MM.1S (cell line): ENCODE results near the gene LDLRAD4.

Source experiments
- EZH2phosphoT487 ChIP-seq: fragments of 300-600 bp; sonication (generic); IDR thresholded peaks from 2 replicates; pipeline ENCODE4 v1.6.1; 2018; ENCODE audit warnings: antibody characterized with exemption, low read length
- TF ChIP-seq, protein P1 (sequence below): fragments of 300-600 bp; sonication (generic); IDR thresholded peaks from 2 replicates; pipeline ENCODE4 v1.5.1; 2016; ENCODE audit warnings: antibody characterized with exemption, low read length, mixed read lengths

DNA sequence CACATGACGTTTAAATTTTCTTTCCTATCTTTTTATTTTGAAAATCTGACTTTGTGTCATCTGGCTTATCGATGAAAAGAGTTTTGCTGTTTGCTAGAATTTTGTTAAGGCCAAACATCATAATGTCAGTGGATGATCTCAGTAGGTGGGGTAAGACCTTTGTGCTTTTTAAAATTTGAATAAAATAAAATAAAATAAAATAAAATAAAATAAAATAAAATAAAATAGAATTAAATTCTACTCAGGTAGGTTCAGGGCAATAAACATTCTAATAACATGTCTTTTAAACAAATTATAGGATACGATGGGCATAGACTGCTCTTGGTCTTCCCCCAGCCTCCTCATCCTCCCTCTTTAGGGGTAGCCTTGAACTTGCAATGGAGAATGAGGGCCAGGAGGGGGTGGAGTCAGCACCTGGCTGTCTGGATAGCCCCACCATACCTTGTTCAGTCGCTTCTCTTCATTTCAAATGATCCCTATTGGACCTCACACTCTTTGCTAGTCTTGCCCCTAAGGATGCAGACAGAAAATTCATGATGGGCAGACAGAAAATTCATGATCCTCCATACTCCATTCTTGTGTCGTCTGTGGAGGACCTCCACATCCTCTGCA, 8.1 kb downstream of the LDLRAD4 start:
- TF ChIP-seq, protein P1, sequence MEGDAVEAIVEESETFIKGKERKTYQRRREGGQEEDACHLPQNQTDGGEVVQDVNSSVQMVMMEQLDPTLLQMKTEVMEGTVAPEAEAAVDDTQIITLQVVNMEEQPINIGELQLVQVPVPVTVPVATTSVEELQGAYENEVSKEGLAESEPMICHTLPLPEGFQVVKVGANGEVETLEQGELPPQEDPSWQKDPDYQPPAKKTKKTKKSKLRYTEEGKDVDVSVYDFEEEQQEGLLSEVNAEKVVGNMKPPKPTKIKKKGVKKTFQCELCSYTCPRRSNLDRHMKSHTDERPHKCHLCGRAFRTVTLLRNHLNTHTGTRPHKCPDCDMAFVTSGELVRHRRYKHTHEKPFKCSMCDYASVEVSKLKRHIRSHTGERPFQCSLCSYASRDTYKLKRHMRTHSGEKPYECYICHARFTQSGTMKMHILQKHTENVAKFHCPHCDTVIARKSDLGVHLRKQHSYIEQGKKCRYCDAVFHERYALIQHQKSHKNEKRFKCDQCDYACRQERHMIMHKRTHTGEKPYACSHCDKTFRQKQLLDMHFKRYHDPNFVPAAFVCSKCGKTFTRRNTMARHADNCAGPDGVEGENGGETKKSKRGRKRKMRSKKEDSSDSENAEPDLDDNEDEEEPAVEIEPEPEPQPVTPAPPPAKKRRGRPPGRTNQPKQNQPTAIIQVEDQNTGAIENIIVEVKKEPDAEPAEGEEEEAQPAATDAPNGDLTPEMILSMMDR = no peak
- no peak for TF ChIP-seq EZH2phosphoT487
